ENCODE measurements around the gene MEST. TPM values are rescaled to one million over a fixed set of nuclear protein-coding genes. Genes with fewer than 3 reads are reported as not detected.

The MEST gene
- polyA plus RNA-seq, 1 donor (not counting 4 experiments of a cell fraction or from before 2014, with no cell fraction given) = 5.8 TPM

- Histone ChIP-seq H3K36me3 (ENCODE audit: control insufficient read depth in 2 of 2, extremely low read depth in 1 of 2, insufficient read depth in 2 of 2, low read length in 2 of 2) (no peaks in the 10 kb centered on the region), H3K27ac (ENCODE audit: control insufficient read depth, insufficient read depth, low read length) (no peak overlapping the region), H3K27me3 (ENCODE audit: control insufficient read depth, extremely low read depth, insufficient read depth, low read length) (peaks cover 11% of the 10 kb centered on the region), H3K9me3 (ENCODE audit: control insufficient read depth, low read depth, low read length) (no peaks in the 10 kb centered on the region), H3K4me2 (ENCODE audit: control insufficient read depth, extremely low read depth, insufficient read depth, low read depth, low read length) (no peak overlapping the region), H3K79me2 (ENCODE audit: control insufficient read depth, insufficient read depth, low read length) (no peaks in the 10 kb centered on the region), H3K9me1 (ENCODE audit: control insufficient read depth, extremely low read depth, insufficient read depth, low read length) (no peaks in the 10 kb centered on the region), H3K4me1 (ENCODE audit: control insufficient read depth, extremely low read depth, insufficient read depth, low read length) (peaks cover 17% of the 10 kb centered on the region), H2AFZ (ENCODE audit: control insufficient read depth, low read length) (peak overlapping the region; percentile 42), H4K20me1 (ENCODE audit: control insufficient read depth, extremely low read depth, insufficient read depth, low read length) (no peaks in the 10 kb centered on the region), H3K9ac (ENCODE audit: control insufficient read depth, extremely low read depth, insufficient read depth, low read length) (no peak overlapping the region), H3K4me3 (ENCODE audit: control insufficient read depth in 2 of 3, extremely low read depth in 1 of 3, insufficient read depth in 2 of 3, low read depth in 1 of 3, low read length in 3 of 3) (no peak overlapping the region)
- DNase-seq (ENCODE audit: low read depth, low spot score) (no peak), FAIRE-seq (no peak)
- TF ChIP-seq EZH2 (IDR thresholded peaks at IDR 0.05; ENCODE audit: low read length) (no peak), CTCF (optimal IDR thresholded peaks at IDR 0.05 in 1 of 3, IDR thresholded peaks at IDR 0.05 in 1 of 3, conservative IDR thresholded peaks at IDR 0.05 in 1 of 3; ENCODE audit: extremely low read depth in 1 of 3, insufficient read depth in 2 of 3, low read length in 3 of 3) (no peak)
- dilution Hi-C loops (cut with MboI; ENCODE audit: extremely low pct_ligation_motif_present, low sequenced_read_pairs) = no loop called here
Observed at GRCh38 chr7:130481898-130482297, 10.0 kb upstream of the MEST start.

- TF ChIP-seq CTCF (optimal IDR thresholded peaks at IDR 0.05 in 1 of 3, IDR thresholded peaks at IDR 0.05 in 1 of 3, conservative IDR thresholded peaks at IDR 0.05 in 1 of 3; ENCODE audit: extremely low read depth in 1 of 3, insufficient read depth in 2 of 3, low read length in 3 of 3) = no peak
- H3K4me2 ChIP-seq (ENCODE audit: control insufficient read depth, extremely low read depth, insufficient read depth, low read depth, low read length) = no peak overlapping the region
- no peak overlapping the region for H3K27ac ChIP-seq (ENCODE audit: control insufficient read depth, insufficient read depth, low read length)
- no peaks in the 10 kb centered on the region for H3K9me3 ChIP-seq (ENCODE audit: control insufficient read depth, low read depth, low read length)
- H3K27me3 ChIP-seq (ENCODE audit: control insufficient read depth, extremely low read depth, insufficient read depth, low read length) = peaks cover 11% of the 10 kb centered on the region
- H3K4me1 ChIP-seq (ENCODE audit: control insufficient read depth, extremely low read depth, insufficient read depth, low read length) = peaks cover 19% of the 10 kb centered on the region
- H3K9ac ChIP-seq (ENCODE audit: control insufficient read depth, extremely low read depth, insufficient read depth, low read length) = no peak overlapping the region
- H4K20me1 ChIP-seq (ENCODE audit: control insufficient read depth, extremely low read depth, insufficient read depth, low read length) = no peaks in the 10 kb centered on the region
- H3K4me3 ChIP-seq (ENCODE audit: control insufficient read depth in 2 of 3, extremely low read depth in 1 of 3, insufficient read depth in 2 of 3, low read depth in 1 of 3, low read length in 3 of 3) = no peak overlapping the region
- no peaks in the 10 kb centered on the region for H3K36me3 ChIP-seq (ENCODE audit: control insufficient read depth in 2 of 2, extremely low read depth in 1 of 2, insufficient read depth in 2 of 2, low read length in 2 of 2)
- dilution Hi-C loops (cut with MboI; ENCODE audit: extremely low pct_ligation_motif_present, low sequenced_read_pairs) = no loop called here
- no peak for DNase-seq (ENCODE audit: low read depth, low spot score)
- FAIRE-seq = no peak
- no peak overlapping the region for H2AFZ ChIP-seq (ENCODE audit: control insufficient read depth, low read length)
- H3K9me1 ChIP-seq (ENCODE audit: control insufficient read depth, extremely low read depth, insufficient read depth, low read length) = no peaks in the 10 kb centered on the region
- no peaks in the 10 kb centered on the region for H3K79me2 ChIP-seq (ENCODE audit: control insufficient read depth, insufficient read depth, low read length)
Observed at GRCh38 chr7:130483031-130483430, 8.9 kb upstream of the MEST start.
